ENCODE data around the gene CROCC2.
"Not testable (repeated sequence)": the region's sequence is repeated elsewhere in the genome, so short reads cannot be mapped to it uniquely, and the experiment has no call there.

Gene CROCC2

GRCh38 chr2:240972636-240973521, 66.7 kb downstream of the CROCC2 start:
- DNase-seq = no peak

- peak; percentile 19 for DNase-seq
These were observed 68.8 kb downstream of the CROCC2 start for GRCh38 chr2:240974771-240975572.

DNA sequence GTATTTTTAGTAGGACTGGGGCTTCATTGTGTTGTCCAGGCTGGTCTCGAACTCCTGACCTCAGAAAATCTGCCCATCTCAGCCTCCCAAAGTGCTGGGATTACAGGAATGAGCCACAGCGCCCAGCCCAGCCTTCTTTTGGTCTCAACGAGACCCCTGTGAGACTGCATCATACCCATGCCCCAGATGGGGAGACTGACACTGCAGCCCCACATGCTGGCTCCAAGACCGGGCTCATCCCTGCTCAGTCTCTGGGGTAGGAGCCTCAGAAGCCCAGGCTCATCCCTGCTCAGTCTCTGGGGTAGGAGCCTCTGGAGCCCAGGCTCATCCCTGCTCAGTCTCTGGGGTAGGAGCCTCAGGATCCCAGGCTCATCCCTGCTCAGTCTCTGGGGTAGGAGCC, 69.8 kb downstream of the CROCC2 start:
- DNase-seq = not testable (repeated sequence)

- DNase-seq = peak; percentile 34
These were observed 75.1 kb downstream of the CROCC2 start for GRCh38 chr2:240981280-240981679.

GRCh38 chr2:240981871-240982800, 76.0 kb downstream of the CROCC2 start:
- no peak for DNase-seq

DNA sequence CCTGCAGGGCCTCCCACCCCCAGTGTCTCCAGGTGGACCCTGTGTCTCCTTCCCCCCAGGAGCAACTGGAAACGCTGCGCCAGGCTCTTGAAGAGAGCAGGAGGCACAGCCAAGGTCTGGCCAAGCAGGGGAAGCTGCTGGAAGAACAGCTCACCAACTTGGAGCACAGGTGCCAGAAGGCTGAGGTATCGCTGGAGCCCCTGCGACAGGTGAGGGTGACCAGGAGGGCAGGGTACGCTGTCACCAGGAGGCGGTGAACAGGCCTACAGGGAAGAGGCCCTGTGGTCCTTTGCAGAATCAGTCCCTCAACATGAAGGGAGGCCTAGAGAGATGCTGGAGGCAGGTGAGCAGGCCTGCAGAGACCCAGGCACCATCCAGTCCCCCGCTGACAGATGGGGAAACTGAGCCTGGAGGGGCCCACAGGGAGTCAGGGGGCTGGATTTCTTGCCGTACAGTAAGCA, 76.7 kb downstream of the CROCC2 start:
- no peak for DNase-seq

GRCh38 chr2:240983361-240983995, 77.3 kb downstream of the CROCC2 start:
- no peak for DNase-seq

- DNase-seq = no peak
These were observed 77.9 kb downstream of the CROCC2 start for GRCh38 chr2:240983996-240984498.

DNA sequence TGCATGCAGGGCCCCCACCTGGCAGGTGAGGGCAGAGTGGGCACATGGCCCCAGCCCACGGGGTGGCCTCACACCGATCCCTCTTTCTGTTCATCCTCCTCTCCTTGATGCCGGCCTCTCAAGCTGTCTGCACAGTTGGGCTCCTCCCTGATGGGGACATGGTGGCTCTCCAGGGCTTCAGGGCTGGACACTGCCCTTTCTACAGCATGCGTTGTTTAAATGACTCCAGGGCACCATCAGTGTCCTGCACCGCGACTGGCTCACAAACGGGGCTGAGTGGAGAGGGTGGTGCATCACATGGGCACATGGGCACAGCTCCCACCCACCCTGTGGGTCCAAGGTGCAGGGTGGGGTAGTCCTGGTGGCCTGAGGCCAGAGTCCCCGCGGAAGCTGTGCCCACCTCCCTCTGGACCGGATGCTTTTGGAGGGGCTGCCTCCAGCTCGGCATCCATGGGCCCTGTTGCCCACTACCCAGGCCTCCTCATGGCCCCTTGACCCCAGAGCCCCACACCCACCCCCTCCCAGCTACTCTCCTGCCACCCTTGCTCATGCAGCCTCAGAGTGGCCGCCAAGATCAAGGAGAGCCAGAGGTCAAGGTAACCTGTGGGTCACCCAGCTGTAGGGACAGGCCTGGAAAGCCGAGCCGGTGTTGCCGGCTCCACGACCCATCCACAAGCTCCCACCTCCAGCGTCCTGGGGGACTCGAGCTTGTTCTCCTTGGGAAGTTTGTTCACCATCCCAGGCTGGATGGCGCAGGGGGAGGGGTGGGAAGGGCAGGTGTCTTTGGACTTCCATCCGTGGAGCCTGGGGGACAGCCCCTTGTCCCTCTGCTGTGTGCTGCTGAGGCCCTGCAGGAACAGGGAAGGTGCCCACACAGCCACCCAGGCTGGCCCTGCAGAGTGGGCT, 80.0 kb downstream of the CROCC2 start:
- DNase-seq = no peak

DNA sequence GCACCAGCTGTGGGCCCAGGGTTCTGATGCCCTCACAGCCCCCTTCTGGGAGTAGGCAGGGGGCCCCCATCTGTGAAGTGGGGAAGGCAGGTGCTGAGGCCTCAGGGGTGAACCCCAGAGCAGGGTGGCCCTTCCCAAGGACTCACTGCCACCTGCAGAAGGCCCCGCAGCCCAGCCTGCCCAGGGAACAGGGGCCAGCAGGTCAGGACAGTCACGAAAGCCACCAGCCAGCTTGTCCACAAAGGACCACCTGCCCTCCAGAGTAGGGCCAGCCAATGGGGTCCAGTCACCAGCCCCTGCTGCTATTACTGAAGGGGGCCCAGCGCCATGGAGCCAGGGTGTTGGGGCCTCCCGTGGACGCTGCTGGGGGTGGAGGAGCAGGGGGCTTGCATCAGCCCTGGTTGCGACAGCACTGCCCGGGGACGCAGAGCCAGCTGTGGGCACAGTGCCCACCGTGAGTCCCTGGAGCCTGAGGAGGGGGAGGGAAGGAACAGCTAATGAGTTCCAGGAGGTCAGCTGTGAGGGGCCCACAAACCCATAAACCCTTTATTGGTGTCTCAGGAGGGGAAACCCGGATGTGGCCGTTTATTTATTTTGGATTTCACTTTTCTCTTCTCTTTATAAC, 80.8 kb downstream of the CROCC2 start:
- DNase-seq = peak; percentile 63

GRCh38 chr2:240987588-240987987, 81.5 kb downstream of the CROCC2 start:
- DNase-seq = no peak

GRCh38 chr2:240988146-240988545, 82.0 kb downstream of the CROCC2 start:
- DNase-seq = no peak

DNA sequence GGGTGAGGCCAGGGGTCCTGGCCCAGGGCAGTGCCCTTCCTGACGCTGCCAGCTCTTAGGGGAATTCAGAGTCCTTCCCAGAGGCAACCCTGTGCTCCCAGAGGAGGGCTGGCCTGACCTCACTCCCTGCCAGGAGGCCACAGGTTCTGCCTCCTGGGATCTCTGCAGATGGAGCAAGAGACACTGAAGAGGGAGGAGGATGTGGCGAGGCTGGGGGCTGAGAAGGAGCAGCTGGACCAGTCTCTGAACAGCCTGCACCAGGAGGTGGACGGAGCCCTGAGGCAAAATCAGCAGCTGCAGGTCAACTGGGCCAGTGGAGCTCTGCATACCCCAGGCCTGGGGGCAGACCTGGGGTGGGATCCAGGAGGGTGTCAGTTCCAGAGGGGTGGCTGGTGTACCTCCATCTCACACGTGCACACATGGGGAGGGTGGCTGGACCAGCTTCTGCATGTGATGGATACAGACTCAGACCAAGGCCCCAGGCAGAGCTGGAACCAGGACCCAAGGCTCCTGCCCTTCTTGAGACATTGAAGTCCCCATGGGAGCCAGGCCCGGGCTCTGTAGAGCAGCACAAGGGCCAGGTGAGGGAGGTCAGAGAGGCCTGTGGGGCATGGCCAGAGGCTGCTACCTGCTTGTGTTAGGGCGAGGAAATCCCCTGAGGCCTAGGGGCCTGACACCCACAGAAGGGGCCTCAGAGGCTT, 82.6 kb downstream of the CROCC2 start:
- DNase-seq = no peak

DNA sequence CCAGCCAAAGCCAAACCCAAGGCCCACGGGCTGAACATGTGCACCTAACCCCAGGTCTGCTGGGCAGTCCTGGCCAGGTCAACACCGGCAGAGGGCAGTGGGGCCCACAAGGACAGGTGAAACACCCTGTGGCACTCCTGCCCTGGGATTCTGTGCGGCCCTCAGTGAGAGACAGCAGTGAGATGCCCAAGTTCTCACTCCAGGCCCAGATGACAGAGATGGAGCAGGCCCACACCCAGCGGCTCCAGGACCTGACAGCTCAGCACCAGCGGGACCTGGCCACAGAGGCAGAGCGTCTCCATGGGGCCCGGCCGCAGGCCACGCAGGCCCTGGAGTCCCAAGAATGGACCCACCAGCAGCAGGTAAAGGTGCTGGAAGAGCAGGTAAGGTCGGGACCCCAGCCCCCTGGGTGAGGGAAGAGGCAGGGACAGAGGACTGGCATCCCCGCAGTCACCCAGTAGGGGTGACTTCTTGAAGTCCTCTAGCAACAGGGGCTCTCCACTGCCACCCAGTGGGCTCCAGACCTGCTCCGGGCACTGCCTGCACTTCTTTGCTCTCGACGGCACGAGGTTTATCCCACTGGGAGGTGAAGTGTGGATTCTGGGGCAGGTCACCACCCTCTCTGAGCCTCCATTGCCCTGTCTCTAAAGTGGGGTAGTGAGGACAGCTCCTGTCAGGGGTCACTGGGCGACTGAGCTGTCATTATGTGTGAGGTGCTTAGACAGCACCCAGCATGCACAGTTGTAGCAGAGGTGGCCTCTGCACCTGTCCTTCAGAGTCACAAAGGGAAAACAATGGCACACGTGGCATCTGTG, 83.5 kb downstream of the CROCC2 start:
- no peak for DNase-seq

DNA sequence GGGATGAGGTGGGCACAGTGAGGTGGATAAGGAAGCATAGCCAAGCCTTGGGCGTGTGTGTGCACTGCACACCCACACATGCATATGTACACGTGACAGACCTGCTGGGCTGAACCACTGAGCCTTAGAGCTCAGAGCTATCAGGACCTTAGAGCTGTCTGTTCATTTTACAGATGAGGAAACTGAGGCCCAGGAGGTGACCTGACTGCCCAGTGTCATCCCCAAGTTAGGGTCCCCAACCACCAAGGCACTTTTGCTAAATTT, 84.1 kb downstream of the CROCC2 start:
- no peak for DNase-seq

- DNase-seq = no peak
These were observed 84.7 kb downstream of the CROCC2 start for GRCh38 chr2:240990726-240991377.

- peak; percentile 93 for DNase-seq
These were observed 85.5 kb downstream of the CROCC2 start for GRCh38 chr2:240991378-240992263.

Measured in EL (cell line).